ENCODE data around the gene CLDN2. TPM values are rescaled to one million over a fixed set of nuclear protein-coding genes. Genes with fewer than 3 reads are reported as not detected.

Gene CLDN2
- total and polyA plus RNA-seq, 4 donors = 0.40 to 5.6 (median 0.71) TPM; not detected in 1

- no peak for DNase-seq (ENCODE audit: low read depth in 4 of 6, low spot score in 6 of 6)
- no peak overlapping the region for H3K27ac ChIP-seq (ENCODE audit: low read depth, low read length)
- H3K4me3 ChIP-seq (ENCODE audit: low read depth, low read length) = no peak overlapping the region
- H3K4me1 ChIP-seq (ENCODE audit: control insufficient read depth, insufficient read depth, low read length) = no peaks in the 10 kb centered on the region
- no peaks in the 10 kb centered on the region for H3K9me3 ChIP-seq (ENCODE audit: control insufficient read depth, insufficient read depth, low read length)
- WGBS (ENCODE audit: insufficient coverage) = 100% methylated on average over 1 of the region's 2 CpGs
- H3K36me3 ChIP-seq (ENCODE audit: control insufficient read depth, insufficient read depth, low read length) = no peaks in the 10 kb centered on the region
- peaks cover 25% of the 10 kb centered on the region for H3K27me3 ChIP-seq (ENCODE audit: control insufficient read depth, insufficient read depth, low read length)
Observed at GRCh38 chrX:106912864-106913263, 7.3 kb upstream of the CLDN2 start.

- DNase-seq (ENCODE audit: low read depth in 4 of 6, low spot score in 6 of 6) = no peak
- H3K9me3 ChIP-seq (ENCODE audit: control insufficient read depth, insufficient read depth, low read length) = no peaks in the 10 kb centered on the region
- 45% methylated on average over 5 of the region's 6 CpGs for WGBS (ENCODE audit: insufficient coverage)
- peaks cover 22% of the 10 kb centered on the region for H3K27me3 ChIP-seq (ENCODE audit: control insufficient read depth, insufficient read depth, low read length)
- no peak overlapping the region for H3K27ac ChIP-seq (ENCODE audit: low read depth, low read length)
- no peak overlapping the region for H3K4me3 ChIP-seq (ENCODE audit: low read depth, low read length)
- H3K36me3 ChIP-seq (ENCODE audit: control insufficient read depth, insufficient read depth, low read length) = no peaks in the 10 kb centered on the region
- H3K4me1 ChIP-seq (ENCODE audit: control insufficient read depth, insufficient read depth, low read length) = peaks cover 4% of the 10 kb centered on the region
Observed at GRCh38 chrX:106917830-106918500, 2.2 kb upstream of the CLDN2 start.

- H3K4me3 ChIP-seq (ENCODE audit: low read depth, low read length) = no peak overlapping the region
- H3K27me3 ChIP-seq (ENCODE audit: control insufficient read depth, insufficient read depth, low read length) = peaks cover 20% of the 10 kb centered on the region
- 38% methylated on average over 1 of the region's 2 CpGs for WGBS (ENCODE audit: insufficient coverage)
- peaks cover 4% of the 10 kb centered on the region for H3K4me1 ChIP-seq (ENCODE audit: control insufficient read depth, insufficient read depth, low read length)
- no peaks in the 10 kb centered on the region for H3K9me3 ChIP-seq (ENCODE audit: control insufficient read depth, insufficient read depth, low read length)
- DNase-seq (ENCODE audit: low read depth in 4 of 6, low spot score in 6 of 6) = no peak
- no peaks in the 10 kb centered on the region for H3K36me3 ChIP-seq (ENCODE audit: control insufficient read depth, insufficient read depth, low read length)
- no peak overlapping the region for H3K27ac ChIP-seq (ENCODE audit: low read depth, low read length)
Observed at GRCh38 chrX:106921637-106922036, 1.4 kb downstream of the CLDN2 start.

- Histone ChIP-seq H3K9me3 (ENCODE audit: control insufficient read depth, insufficient read depth, low read length) (no peaks in the 10 kb centered on the region), H3K4me1 (ENCODE audit: control insufficient read depth, insufficient read depth, low read length) (no peaks in the 10 kb centered on the region), H3K27me3 (ENCODE audit: control insufficient read depth, insufficient read depth, low read length) (peaks cover 4% of the 10 kb centered on the region), H3K4me3 (ENCODE audit: low read depth, low read length) (no peak overlapping the region), H3K27ac (ENCODE audit: low read depth, low read length) (no peak overlapping the region), H3K36me3 (ENCODE audit: control insufficient read depth, insufficient read depth, low read length) (no peaks in the 10 kb centered on the region)
- no peak for DNase-seq (ENCODE audit: low read depth in 4 of 6, low spot score in 6 of 6)
- 91% methylated on average over 1 of the region's 3 CpGs for WGBS (ENCODE audit: insufficient coverage)
Observed at GRCh38 chrX:106927023-106927422, 6.8 kb downstream of the CLDN2 start.

GRCh38 chrX:106927700-106928099 lies 7.5 kb downstream of the CLDN2 start:
- Histone ChIP-seq H3K27me3 (ENCODE audit: control insufficient read depth, insufficient read depth, low read length) (peaks cover 4% of the 10 kb centered on the region), H3K27ac (ENCODE audit: low read depth, low read length) (no peak overlapping the region), H3K4me1 (ENCODE audit: control insufficient read depth, insufficient read depth, low read length) (no peaks in the 10 kb centered on the region), H3K9me3 (ENCODE audit: control insufficient read depth, insufficient read depth, low read length) (no peaks in the 10 kb centered on the region), H3K36me3 (ENCODE audit: control insufficient read depth, insufficient read depth, low read length) (no peaks in the 10 kb centered on the region), H3K4me3 (ENCODE audit: low read depth, low read length) (no peak overlapping the region)
- no peak for DNase-seq (ENCODE audit: low read depth in 4 of 6, low spot score in 6 of 6)
- no CpG with 5 or more reads among the region's 5 CpGs for WGBS (ENCODE audit: insufficient coverage)

- peaks cover 5% of the 10 kb centered on the region for H3K27me3 ChIP-seq (ENCODE audit: control insufficient read depth, insufficient read depth, low read length)
- H3K4me1 ChIP-seq (ENCODE audit: control insufficient read depth, insufficient read depth, low read length) = no peaks in the 10 kb centered on the region
- 62% methylated on average over 4 of the region's 4 CpGs for WGBS (ENCODE audit: insufficient coverage)
- no peak for DNase-seq (ENCODE audit: low read depth in 4 of 6, low spot score in 6 of 6)
- H3K36me3 ChIP-seq (ENCODE audit: control insufficient read depth, insufficient read depth, low read length) = no peaks in the 10 kb centered on the region
- H3K9me3 ChIP-seq (ENCODE audit: control insufficient read depth, insufficient read depth, low read length) = no peaks in the 10 kb centered on the region
- H3K4me3 ChIP-seq (ENCODE audit: low read depth, low read length) = no peak overlapping the region
- H3K27ac ChIP-seq (ENCODE audit: low read depth, low read length) = no peak overlapping the region
Observed at GRCh38 chrX:106928227-106928626, 8.0 kb downstream of the CLDN2 start.

- no peak overlapping the region for H3K4me3 ChIP-seq (ENCODE audit: low read depth, low read length)
- H3K4me1 ChIP-seq (ENCODE audit: control insufficient read depth, insufficient read depth, low read length) = no peaks in the 10 kb centered on the region
- no peaks in the 10 kb centered on the region for H3K36me3 ChIP-seq (ENCODE audit: control insufficient read depth, insufficient read depth, low read length)
- no peaks in the 10 kb centered on the region for H3K9me3 ChIP-seq (ENCODE audit: control insufficient read depth, insufficient read depth, low read length)
- H3K27me3 ChIP-seq (ENCODE audit: control insufficient read depth, insufficient read depth, low read length) = peaks cover 7% of the 10 kb centered on the region
- WGBS (ENCODE audit: insufficient coverage) = 65% methylated on average over 3 of the region's 3 CpGs
- no peak overlapping the region for H3K27ac ChIP-seq (ENCODE audit: low read depth, low read length)
- DNase-seq (ENCODE audit: low read depth in 4 of 6, low spot score in 6 of 6) = no peak
Observed at GRCh38 chrX:106931831-106932491, 11.8 kb downstream of the CLDN2 start.

- Histone ChIP-seq H3K4me1 (ENCODE audit: control insufficient read depth, insufficient read depth, low read length) (no peaks in the 10 kb centered on the region), H3K9me3 (ENCODE audit: control insufficient read depth, insufficient read depth, low read length) (no peaks in the 10 kb centered on the region), H3K4me3 (ENCODE audit: low read depth, low read length) (no peak overlapping the region), H3K27me3 (ENCODE audit: control insufficient read depth, insufficient read depth, low read length) (peaks cover 3% of the 10 kb centered on the region), H3K36me3 (ENCODE audit: control insufficient read depth, insufficient read depth, low read length) (no peaks in the 10 kb centered on the region), H3K27ac (ENCODE audit: low read depth, low read length) (no peak overlapping the region)
- DNase-seq (ENCODE audit: low read depth in 4 of 6, low spot score in 6 of 6) = no peak
- 100% methylated on average over 1 of the region's 4 CpGs for WGBS (ENCODE audit: insufficient coverage)
Observed at GRCh38 chrX:106932492-106932923, 12.3 kb downstream of the CLDN2 start.

- WGBS (ENCODE audit: insufficient coverage) = 77% methylated on average over 5 of the region's 6 CpGs
- Histone ChIP-seq H3K4me3 (ENCODE audit: low read depth, low read length) (no peak overlapping the region), H3K27me3 (ENCODE audit: control insufficient read depth, insufficient read depth, low read length) (peaks cover 6% of the 10 kb centered on the region), H3K4me1 (ENCODE audit: control insufficient read depth, insufficient read depth, low read length) (no peaks in the 10 kb centered on the region), H3K9me3 (ENCODE audit: control insufficient read depth, insufficient read depth, low read length) (no peaks in the 10 kb centered on the region), H3K27ac (ENCODE audit: low read depth, low read length) (no peak overlapping the region), H3K36me3 (ENCODE audit: control insufficient read depth, insufficient read depth, low read length) (no peaks in the 10 kb centered on the region)
- DNase-seq (ENCODE audit: low read depth in 4 of 6, low spot score in 6 of 6) = no peak
Observed at GRCh38 chrX:106932960-106933537, 12.8 kb downstream of the CLDN2 start.

- Histone ChIP-seq H3K27me3 (ENCODE audit: control insufficient read depth, insufficient read depth, low read length) (peaks cover 6% of the 10 kb centered on the region), H3K27ac (ENCODE audit: low read depth, low read length) (no peak overlapping the region), H3K4me3 (ENCODE audit: low read depth, low read length) (no peak overlapping the region), H3K4me1 (ENCODE audit: control insufficient read depth, insufficient read depth, low read length) (no peaks in the 10 kb centered on the region), H3K9me3 (ENCODE audit: control insufficient read depth, insufficient read depth, low read length) (no peaks in the 10 kb centered on the region), H3K36me3 (ENCODE audit: control insufficient read depth, insufficient read depth, low read length) (no peaks in the 10 kb centered on the region)
- WGBS (ENCODE audit: insufficient coverage) = 47% methylated on average over 2 of the region's 3 CpGs
- no peak for DNase-seq (ENCODE audit: low read depth in 4 of 6, low spot score in 6 of 6)
Observed at GRCh38 chrX:106933538-106933961, 13.3 kb downstream of the CLDN2 start.
